GM19468 (cell line): ENCODE results near the gene SLC22A6.

Experiments used
- ATAC-seq: cut with Tn5 transposase; IDR thresholded peaks from one replicate; pipeline ENCODE4 v1.9.1; 2021; ENCODE audit warnings: mild to moderate bottlenecking, moderate library complexity, moderate number of reproducible peaks; ENCODE audit not compliant: unreplicated experiment; ENCODE audit errors: extremely low read depth

SLC22A6 gene

GRCh38 chr11:62933750-62934495 lies 50.8 kb downstream of the SLC22A6 start:
- ATAC-seq: no peak

- ATAC-seq: no peak
Measured at GRCh38 chr11:62933285-62933684, 51.5 kb downstream of the SLC22A6 start.

- no peak for ATAC-seq
Measured at GRCh38 chr11:62931499-62932278, 53.1 kb downstream of the SLC22A6 start.

- ATAC-seq: no peak
Measured at GRCh38 chr11:62930666-62931065, 54.1 kb downstream of the SLC22A6 start.

GRCh38 chr11:62930157-62930556 lies 54.6 kb downstream of the SLC22A6 start:
- ATAC-seq: no peak

- ATAC-seq: no peak
Measured at GRCh38 chr11:62928011-62928410, 56.8 kb downstream of the SLC22A6 start.

- no peak for ATAC-seq
Measured at GRCh38 chr11:62926680-62927455, 57.9 kb downstream of the SLC22A6 start.
